Stimulated activated naive CD8-positive, alpha-beta T cell treated with anti-CD3 and anti-CD28 coated beads, Interleukin-15, Interleukin-2, amounts not matched to agents 100 U/mL and 50 U/mL, for 24 hours (primary cell): ENCODE data around the gene FAM53B.
A peak's percentile ranks its signal among the peaks of the same experiment; 100 is the strongest.
"Not testable (repeated sequence)": the region's sequence is repeated elsewhere in the genome, so short reads cannot be mapped to it uniquely, and the experiment has no call there.

Source experiments
- ATAC-seq: fragments of 150-1000 bp; cut with Tn5 transposase; one replicate; pipeline ENCODE4 v1.10.0; 2021
- DNase-seq: peaks from one replicate; pipeline ENCODE4 v3.0.0; 2021

The FAM53B gene

GRCh38 chr10:124744102-124745050 lies at the start of gene FAM53B:
FAM53B (minus strand) TSS chr10:124744378; CDS start chr10:124706713, 37,665 bp downstream.
- DNase-seq (peak; percentile 82), ATAC-seq (peak; percentile 85)

- no peak for ATAC-seq
- no peak for DNase-seq
Measured at GRCh38 chr10:124792998-124793352, 48.8 kb upstream of the FAM53B start.

GRCh38 chr10:124791547-124792348 lies 47.6 kb upstream of the FAM53B start, which contains the start of gene EEF1AKMT2:
EEF1AKMT2 (minus strand) TSS chr10:124791887; CDS start chr10:124791833, 54 bp downstream.
- peak; percentile 86 for DNase-seq
- peak; percentile 99 for ATAC-seq

- not testable (repeated sequence) for ATAC-seq, DNase-seq
Measured at GRCh38 chr10:124782900-124783299, 38.7 kb upstream of the FAM53B start.

GRCh38 chr10:124768791-124769190 lies 24.6 kb upstream of the FAM53B start:
- no peak for DNase-seq

GRCh38 chr10:124765256-124765655 lies 21.1 kb upstream of the FAM53B start:
- DNase-seq, result no peak
- ATAC-seq, result no peak

More at GRCh38 chr10:124768791-124769190, 24.6 kb upstream of the FAM53B start:
- ATAC-seq, result no peak

- ATAC-seq (no peak), DNase-seq (no peak)
Measured at GRCh38 chr10:124763267-124763666, 19.1 kb upstream of the FAM53B start.

- DNase-seq (no peak), ATAC-seq (no peak)
Measured at GRCh38 chr10:124762281-124762680, 18.1 kb upstream of the FAM53B start.

GRCh38 chr10:124756156-124756903 lies 12.2 kb upstream of the FAM53B start:
- ATAC-seq, result no peak
- no peak for DNase-seq

- DNase-seq, result no peak
- ATAC-seq, result no peak
Measured at GRCh38 chr10:124755581-124755980, 11.4 kb upstream of the FAM53B start.

- no peak for DNase-seq
- no peak for ATAC-seq
Measured at GRCh38 chr10:124754227-124754626, 10.0 kb upstream of the FAM53B start.

- no peak for DNase-seq
- no peak for ATAC-seq
Measured at GRCh38 chr10:124748953-124749645, 4.9 kb upstream of the FAM53B start.

GRCh38 chr10:124748166-124748565 lies 4.0 kb upstream of the FAM53B start:
- DNase-seq (no peak), ATAC-seq (no peak)

GRCh38 chr10:124747745-124748144 lies 3.6 kb upstream of the FAM53B start:
- ATAC-seq (no peak), DNase-seq (no peak)

GRCh38 chr10:124746992-124747391 lies 2.8 kb upstream of the FAM53B start:
- DNase-seq (no peak), ATAC-seq (no peak)

- not testable (repeated sequence) for ATAC-seq, DNase-seq
Measured at GRCh38 chr10:124746447-124746846, 2.3 kb upstream of the FAM53B start.

- ATAC-seq (no peak), DNase-seq (no peak)
Measured at GRCh38 chr10:124745673-124746072, 1.5 kb upstream of the FAM53B start.

- ATAC-seq (no peak), DNase-seq (no peak)
Measured at GRCh38 chr10:124745252-124745651, 1.1 kb upstream of the FAM53B start.

GRCh38 chr10:124743191-124744101 lies 732 bp downstream of the FAM53B start:
- DNase-seq (no peak), ATAC-seq (peak; percentile 20)
